GM18867 (cell line): ENCODE results near the gene NINJ2.

Experiments used
- ATAC-seq: cut with Tn5 transposase; IDR thresholded peaks from one replicate; pipeline ENCODE4 v1.9.1; 2021; ENCODE audit warnings: mild to moderate bottlenecking, moderate library complexity; ENCODE audit not compliant: unreplicated experiment

The NINJ2 gene

DNA sequence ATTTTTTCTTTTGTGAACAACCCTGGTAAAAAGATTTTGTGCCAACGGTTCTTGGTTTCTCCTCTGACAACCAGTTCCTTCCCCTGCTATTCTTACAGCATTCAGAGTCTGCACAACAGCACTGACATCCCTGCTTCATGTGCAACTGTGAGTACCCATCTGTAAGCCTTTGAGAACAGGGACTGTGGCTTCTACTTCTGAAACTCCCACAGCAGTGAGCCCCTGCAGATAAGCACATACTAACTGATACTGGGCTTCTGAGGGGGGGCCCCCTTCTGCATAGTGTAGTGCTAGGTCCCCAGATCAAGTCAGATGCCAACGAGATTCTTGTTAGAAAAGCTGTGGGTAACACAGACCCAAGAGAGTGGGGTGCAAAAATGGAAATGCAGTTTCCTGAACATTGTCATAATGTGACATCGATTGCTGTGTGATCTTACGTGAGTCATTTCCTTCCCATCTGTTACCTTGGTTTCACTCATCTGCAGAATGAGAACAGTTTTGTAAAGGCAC is 11.1 kb upstream of the NINJ2 start:
- ATAC-seq = peak; percentile 86

DNA sequence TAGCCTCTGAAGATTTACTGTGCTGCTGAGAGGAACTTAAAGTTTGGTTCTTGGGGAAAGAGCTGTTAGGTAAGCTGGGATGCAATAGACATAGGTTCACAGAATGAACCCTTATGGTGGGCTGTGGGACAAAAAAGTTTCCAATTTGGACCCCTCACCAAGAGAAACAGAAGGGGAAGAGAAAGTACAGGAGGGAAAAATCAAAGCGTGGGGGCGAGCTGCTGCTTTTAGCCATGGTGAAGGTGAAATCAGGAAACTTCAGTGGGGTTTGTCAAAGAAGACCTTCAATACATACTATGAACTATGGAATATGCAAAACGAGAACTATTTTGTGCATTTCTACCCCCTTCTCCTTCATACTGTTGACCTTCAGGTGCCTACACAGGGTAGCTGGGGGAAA is 10.6 kb upstream of the NINJ2 start:
- ATAC-seq = peak; percentile 9

DNA sequence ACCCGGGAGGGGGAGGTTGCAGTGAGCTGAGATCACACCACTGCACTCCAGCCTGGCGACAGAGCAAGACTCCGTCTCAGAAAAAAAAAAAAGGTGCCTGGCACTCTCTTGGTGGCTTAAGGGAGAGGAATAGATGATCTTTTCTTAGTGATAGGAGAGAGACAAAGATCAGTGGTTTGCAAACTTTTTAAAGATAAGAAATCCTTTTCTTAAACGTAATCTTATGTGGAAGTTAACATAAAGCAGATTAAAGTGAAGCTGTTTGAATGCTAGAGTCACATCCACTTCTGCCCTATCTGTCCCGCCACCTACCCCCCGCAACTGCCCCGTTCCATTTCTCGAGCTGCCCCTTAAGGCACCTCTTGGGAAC is 6.3 kb upstream of the NINJ2 start:
- no peak for ATAC-seq

DNA sequence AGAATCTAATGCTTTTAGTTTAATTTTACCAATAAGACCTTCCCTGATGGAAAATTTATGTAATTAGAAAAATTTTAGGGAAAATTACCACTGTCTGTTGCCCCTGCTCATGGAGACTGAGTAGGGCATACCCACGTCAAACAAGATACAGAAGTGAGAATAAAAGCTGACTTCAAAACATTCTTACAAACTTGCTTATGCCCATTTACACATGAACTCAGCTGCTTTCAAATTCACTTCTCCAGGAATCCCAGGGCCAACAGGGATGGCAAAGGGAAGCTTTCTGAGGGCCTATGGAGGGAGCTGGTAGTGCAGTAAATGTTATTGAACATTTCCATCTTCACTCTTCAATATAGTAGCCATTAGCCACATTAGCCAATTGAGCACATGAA is 4.8 kb upstream of the NINJ2 start:
- ATAC-seq = no peak

DNA sequence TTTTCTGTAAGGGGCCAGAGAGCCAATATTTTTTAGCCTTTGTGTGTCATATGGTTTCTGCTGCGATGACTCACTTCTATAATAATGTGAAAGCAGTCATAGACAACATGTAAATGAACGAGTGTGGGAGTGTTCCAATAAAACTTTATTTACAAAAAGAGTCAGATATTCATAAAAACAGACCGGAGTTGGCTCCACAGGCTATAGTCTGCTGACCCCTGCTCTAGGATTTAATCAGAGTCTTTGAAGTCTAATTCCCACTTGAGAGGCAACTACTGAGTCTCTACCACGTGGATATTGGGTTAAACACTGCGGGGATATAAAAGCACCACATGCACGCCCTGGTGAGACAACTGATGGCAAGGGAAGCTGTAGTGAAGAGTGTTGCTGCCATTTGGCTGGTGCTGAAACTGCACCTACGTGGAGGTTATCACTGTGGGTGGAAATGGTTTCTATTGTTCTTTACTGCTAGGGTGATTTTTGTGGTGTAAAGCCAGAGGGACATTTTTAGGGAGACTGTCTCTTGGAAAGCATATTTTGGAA is 3.6 kb upstream of the NINJ2 start:
- no peak for ATAC-seq

DNA sequence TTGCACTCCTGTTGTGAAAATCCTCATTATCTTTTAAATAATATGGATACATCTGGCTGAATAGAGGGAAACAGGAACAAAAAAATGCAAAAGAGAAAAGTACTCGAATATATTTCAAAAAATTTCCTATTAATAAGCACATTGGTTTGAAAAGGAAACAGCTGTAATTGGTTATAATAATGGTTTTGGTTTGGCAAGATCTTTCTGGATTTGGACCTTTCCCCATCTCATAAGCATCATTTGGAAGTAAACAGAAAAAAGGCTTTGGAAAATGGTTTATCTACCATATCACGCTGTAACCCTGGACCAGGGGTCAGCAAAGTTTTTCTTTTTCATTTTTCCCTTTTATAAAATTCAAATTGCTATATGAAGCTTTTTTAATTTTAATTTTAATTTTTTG is 2.8 kb upstream of the NINJ2 start:
- no peak for ATAC-seq

DNA sequence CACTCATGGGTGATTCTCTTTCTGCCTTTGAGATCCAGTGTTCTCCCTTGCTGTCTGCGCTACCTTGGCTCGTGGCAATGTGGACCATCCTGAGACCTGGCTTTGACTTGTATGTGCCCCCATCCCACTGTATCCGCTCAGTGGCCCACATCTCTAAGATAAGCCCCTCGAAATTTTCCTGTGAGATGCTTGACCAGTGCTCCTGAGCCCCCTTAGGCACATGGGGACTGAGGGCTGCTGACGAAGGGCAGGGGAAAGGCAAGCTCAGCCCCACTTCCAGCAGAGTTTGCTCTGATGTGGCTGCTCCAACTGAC is 1.5 kb upstream of the NINJ2 start:
- ATAC-seq = no peak

DNA sequence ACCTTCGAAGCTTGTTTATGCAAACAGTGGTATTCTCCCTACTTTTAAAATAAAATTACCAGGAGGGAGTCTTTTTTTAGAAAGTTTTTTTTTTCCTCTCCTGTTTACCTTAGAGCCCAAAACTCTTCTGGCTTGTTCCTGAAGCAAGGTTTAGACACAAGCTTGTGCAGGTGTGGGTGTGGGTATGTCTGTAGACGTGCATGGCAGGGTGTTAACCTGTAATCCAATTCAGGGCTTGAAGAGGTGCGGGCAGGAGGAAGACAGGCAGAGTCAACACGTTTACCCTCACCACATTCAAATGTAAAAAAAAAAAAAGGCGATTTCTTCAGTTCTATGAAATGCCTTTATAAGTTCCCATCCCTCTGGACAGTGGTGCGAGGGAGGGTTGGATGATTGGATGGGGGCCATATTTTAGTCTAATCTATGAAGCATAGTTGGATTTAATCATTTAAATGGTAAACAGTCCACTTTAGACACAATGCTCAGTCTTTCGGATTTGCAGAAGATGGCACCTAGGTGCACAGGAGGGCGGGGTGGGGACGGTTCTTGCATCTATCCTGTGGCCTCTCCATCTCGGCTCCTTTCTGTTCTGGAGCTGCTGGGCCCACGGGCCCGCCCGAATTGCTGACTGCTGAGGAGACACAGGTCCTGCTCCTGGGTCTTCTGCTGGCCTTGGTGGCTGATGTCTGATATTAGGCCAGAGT is 982 bp upstream of the NINJ2 start:
- ATAC-seq = no peak

DNA sequence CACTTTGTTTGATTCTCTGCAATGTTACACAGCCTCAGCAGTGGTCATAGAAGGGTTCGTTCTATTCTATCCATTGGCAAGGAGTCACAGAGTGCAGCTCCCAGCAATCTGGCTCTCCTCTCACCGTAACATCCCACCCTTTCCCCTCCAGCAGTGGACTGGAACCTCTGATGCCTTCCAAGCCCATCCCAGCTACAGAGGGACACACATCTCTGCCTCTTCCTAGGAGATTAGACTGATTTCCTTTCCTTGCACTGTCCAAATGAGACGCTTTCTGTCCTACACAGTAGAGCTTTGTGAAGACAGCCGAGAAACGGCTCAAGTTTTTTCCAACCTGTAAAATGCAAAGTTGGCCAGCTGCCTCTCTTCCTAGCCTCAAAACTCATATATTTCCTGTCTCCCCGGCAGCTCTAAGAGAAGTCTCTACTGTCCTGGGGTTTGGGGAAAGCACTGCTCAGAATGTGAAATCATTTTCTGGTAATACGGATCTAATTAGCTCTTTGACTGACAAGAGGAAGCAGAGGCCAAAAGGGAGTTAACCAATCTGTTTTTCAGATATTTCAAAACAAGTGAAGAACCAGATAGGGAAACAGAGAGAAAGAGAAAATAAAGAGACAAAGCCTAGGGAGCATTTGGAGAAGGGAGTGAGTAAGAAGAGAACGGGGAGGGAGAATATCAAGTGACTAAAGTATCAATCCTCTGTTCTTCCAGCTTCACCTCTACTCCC is 516 bp downstream of the NINJ2 start:
- no peak for ATAC-seq

DNA sequence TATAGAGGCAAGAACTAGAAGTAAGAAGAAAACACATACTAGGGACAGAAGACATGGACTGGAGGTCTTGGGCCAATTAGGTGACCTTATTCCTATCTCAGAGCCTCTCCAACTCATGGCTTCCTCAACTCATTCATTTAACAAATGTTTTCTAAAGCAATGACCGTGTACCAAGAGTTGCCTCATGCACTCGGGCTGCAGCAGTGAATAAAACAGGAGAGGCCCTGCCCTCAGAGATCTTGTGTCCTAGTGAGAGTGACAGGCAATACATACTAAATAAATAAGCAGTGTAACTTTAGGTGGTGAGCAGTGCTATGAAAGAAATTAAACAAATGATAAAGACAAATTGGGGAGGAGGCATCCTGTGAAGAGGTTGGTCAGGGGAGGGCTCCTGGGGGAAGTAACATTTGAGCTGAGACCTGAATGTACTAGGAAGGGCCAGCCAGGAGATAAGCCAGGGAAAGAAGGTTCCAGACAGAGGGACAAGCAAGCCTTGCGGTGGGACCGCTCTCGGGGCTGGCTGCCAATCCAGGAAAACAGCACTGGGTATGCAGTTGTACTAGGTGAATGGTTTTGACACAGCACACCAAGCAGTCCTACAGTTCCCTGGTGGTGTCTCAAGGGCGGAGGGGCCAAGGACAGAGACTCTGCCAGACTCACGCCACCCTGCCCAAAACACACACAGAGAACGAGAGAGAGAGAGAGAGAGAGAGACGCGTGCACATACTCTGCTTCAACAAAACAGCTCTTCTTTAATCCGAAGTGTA is 1.3 kb downstream of the NINJ2 start:
- no peak for ATAC-seq

DNA sequence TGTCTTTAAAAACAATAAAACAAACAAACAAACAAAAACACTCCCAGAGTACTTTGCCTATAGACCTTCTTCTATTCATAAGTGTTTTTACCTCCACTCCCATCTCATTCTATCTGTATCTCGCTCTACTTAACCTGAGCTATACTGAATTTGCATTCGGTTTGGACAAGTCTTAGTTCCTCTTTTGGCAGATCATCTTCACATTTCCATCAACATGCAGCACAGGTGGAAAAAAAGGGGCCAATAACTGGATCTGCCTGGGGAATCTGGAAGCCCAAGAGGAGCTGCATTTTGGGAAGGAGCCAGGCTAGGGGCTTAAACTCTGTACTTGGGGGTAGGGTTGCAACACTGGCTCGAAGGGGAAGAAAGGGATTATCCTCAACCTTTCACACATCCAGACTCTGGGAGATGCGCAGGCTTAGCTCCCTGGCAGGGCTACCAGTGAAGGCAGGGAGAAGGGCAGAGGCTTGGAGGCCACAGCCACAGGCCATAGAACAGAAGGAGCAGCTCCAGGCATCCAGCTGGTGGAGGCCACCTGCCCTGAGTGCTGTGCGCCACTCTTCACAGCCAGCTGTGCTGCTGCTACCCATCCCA is 4.1 kb downstream of the NINJ2 start:
- peak; percentile 74 for ATAC-seq

DNA sequence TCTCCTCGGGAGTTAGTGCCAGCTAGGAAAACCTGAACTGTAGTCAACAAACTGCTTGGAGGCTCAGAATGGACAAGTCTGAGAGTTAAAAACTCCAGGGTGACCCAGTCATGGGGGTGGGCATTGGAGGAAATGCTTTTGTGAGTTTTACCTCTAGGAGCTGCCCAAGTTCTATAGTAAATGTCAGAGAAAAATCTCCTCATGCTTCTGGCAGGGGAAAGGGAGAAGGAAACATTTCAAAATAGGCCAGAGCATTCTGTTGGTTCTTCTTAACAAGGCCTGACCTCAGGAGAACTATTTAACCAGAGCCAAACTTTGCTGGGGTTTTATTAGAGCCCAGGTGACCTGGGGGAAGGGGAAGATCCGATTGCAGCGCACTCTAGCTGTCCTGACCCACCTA is 12.3 kb downstream of the NINJ2 start:
- no peak for ATAC-seq

DNA sequence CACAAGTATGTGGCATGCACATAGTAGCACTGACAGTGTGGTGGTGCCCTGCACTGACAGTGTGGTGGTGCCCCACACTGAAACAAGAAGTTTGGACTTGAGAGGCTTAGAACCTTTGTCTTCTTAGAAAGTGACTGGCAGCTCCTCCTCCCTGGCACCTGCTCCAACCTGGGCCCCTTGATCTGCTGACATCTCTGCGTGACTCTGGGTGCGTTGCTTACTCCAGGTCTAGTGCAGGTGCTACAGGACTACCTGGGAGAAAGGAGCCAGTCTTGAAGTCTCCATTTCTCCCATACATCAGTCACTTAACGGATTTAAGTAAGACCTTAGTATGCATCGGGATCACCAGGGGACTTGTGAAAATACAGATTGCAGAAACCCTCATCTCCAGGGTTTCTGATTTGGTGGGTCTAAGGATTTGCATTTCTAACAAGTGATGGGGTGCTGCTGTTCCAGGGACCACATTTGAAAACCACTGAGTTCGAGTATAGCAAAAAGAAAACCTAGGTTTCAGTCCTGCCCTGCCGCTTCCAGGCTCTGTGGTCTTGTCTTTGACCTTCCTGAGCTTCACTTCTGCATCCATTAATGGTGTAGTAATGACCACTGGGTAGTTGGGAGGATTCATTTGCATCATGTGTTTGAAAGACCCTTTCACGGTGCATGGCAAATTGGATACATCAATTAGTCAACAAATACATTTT is 15.7 kb downstream of the NINJ2 start:
- no peak for ATAC-seq

DNA sequence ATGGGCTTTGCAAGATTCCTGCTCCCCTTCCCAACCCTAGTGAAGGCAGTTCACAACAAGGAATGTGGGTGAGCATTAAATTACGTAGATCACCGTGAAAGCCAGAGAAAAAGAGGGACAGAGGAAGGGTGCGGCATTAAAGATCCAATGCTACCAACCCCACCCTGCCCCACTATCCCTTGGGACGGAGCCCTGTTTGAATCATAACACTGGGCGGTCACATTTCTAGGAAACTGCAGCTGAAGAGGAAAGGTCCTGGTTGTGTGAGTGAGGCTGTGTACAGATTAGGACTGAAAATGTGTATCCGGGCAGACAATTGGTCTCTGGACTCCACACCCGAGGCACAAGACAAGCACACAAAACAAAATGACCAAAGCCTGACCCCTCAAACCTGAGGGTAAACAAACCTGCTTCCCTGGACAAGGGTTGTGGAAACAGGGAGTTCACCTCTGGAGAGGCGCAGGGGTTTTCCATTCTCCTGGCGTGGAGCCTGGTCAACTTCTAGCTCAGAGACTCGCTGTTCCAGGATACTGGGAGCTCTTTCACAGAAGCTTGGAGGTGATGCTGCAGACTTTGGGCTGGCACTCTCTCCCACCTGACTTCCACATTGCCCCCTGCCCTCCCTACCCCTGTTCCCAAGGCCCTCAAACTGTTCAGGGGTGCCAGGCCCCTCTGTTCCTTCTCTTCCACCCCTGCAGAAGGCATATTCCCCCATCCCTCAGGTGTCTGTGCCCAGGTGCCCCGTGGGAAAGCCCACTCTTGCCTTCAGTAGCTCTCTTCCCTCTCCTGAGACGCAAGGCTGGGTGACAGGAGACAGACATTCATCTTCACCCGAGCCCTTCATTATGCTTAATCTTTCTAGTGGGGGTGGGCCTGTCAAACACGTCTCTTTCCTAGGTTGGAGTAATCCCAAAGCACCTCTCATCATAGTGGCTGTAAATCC is 16.5 kb downstream of the NINJ2 start:
- ATAC-seq = no peak

DNA sequence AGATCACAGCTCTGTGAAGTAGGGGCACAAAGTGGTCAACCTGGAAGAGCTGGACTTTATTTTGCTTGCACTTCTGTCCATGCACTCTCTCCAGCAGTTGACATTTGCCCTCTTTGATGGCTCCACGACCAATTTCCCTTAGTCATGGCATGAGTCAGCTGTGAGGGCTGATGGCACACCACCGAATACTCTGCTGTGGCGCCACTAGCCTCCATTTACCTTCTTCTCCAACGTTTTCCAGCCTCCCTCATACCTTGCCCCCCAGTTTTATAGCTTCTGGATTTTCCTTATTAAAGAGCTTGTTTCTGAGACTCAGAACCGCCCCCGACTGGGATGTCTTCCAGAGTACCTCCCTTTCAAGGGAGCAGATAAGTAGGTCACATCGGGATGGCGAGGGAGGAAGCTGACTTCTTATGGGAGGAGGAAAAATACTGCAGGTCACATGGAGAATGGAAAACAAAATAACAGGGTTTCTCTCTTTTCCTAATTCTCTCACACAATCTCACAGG is 17.6 kb downstream of the NINJ2 start:
- ATAC-seq = no peak

DNA sequence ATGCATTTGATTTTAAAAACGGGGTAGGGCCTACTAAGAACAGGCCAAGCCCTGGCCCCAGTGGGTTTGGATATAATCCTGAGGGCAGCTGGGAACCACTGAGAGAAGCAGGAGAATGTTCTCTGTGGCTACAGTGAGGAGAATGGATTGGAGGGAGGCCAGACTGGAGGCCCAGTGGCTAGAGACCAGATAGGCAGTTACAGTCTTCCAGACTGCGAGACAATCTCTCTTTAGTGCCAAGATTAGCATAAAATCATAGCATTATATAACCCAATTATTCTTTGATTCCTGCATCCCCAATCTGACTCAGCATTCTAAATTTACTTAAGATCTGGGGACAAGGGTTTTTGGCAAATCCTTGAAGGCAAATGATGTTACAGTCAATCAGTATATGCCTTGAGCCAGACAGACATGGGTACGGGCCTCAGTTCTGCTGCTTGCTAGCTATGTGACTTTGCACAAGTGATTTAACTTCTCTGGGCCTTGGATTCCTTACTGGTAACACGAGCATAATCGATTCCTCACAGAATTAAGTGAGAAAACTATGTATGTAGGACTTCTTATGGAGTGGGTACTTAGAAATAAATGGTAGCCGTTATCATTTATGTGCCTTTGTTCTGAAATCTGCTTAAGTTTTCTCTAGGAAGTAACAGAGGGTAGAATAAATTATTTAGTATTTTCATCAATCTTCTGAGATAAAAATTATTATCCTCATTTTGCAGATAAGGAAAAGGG is 18.3 kb downstream of the NINJ2 start:
- no peak for ATAC-seq

DNA sequence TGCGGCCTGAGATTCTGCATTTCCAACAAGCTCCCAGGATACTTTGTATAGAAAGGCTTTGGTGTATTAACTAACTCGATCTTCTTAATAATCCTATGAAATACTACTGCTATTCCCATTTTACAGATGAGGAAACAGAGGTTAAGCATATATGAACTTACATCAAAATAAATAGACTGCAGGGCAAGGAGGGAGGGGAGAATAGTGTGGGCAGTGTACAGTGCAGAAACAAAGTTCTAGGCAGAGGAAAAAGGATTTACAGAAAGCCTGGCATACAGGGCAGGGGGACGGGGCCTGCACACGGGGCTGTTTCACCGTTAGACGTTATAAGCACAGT is 19.0 kb downstream of the NINJ2 start:
- no peak for ATAC-seq

DNA sequence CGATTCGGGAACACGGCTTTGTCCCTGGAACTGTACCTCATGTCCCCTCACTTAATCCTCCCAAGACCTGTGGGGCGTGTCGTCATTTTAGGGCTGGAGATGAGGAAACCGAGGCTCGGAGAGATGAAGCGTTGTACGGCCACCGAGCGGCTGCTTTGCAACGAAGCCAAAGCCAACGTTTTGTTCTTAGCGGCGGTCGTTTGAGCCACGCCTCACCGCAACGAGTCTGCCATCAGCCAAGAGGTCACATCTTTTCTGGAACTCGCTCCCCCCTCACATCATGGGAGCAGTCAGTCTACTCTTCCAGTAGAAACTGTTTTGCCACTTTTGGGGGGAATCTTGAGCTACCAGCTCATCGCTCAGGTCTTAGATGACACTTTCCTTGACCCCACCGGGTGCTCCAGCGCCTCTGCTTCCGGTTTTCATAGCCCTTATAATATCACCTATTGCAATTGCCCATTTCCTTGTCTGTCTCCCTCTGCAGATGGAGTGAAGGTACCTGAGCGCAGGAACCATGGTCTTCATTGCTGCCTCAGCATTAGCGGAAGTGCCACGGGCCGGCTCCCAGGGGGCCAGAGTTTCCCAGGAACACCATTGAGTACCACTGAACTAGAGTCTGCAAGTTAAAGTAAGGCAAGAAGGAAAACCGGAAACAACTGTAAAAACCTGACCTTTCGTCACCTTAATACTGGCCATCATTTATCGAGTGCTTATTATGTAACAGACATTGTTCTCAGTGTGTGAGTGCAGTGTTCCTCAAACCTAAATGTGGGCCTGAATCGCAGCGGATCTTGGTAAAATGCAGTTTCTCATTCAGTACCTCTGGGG is 19.6 kb downstream of the NINJ2 start:
- ATAC-seq = peak; percentile 13
